ENCODE results near the gene KDM5C.

DNA sequence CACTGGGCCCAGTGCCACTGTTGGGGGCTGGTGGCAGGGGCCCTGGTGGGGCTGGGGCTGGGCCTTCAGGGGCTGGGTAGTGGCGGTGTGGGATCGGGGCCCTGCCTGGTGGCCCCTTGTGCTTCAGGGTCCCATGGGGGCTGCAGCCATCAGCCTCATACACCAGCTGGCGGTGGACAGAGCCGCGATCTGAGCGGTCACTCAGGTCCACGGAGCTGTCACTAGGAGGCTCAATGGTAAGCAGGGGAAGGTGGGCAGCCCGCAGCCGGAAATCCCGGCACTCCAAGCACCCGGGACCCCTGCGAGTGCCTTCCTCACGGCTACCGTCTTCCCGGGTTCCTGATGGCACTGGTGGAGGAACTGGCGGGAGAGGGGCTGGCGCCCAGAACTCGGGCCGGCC lies 25.5 kb upstream of the KDM5C start:
- TF ChIP-seq CTCF (conservative IDR thresholded peaks at IDR 0.05; ENCODE audit: low read depth, low read length), result no peak
- no peak for TF ChIP-seq EZH2 (IDR thresholded peaks at IDR 0.05; ENCODE audit: low read length, unreplicated experiment)

Measured in PC-3 (cell line).